Right lobe of liver (tissue), 6 donors: ENCODE measurements around the gene RAD51C. TPM values are rescaled to one million over a fixed set of nuclear protein-coding genes. Genes with fewer than 3 reads are reported as not detected.

Experiments used
- ATAC-seq, 4 donors: fragments of 200-7000 bp; cut with Tn5 transposase; one replicate each; pipeline ENCODE4 v1.9.1; 2020; ENCODE audit warnings: mild to moderate bottlenecking in 4 of 4, moderate library complexity in 4 of 4
- DNase-seq, 3 donors: peaks; one replicate each; pipeline ENCODE4 v3.0.0-alpha.2; 2020
- H3K27ac ChIP-seq, 3 donors: fragments of 200-600 bp; one replicate each; pipeline ENCODE4 v1.8.0; 2022
- H3K27me3 ChIP-seq, 2 donors: fragments of 200-600 bp; one replicate each; pipeline ENCODE4 v1.8.0; 2022
- H3K36me3 ChIP-seq, 4 donors: fragments of 200-600 bp; sonication (generic) in 1 of 4; one replicate each; pipeline versions ENCODE4 v1.5.1 to v1.8.0; 2017 to 2022; ENCODE audit warnings: control low read depth in 1 of 4
- H3K4me1 ChIP-seq, 4 donors: fragments of 200-600 bp; sonication (generic) in 1 of 4; one replicate each; pipeline versions ENCODE4 v1.5.1 to v1.8.0; 2017 to 2022; ENCODE audit warnings: control low read depth in 1 of 4
- H3K4me3 ChIP-seq, 3 donors: fragments of 200-600 bp; one replicate each; pipeline ENCODE4 v1.8.0; 2022
- H3K9me3 ChIP-seq, 4 donors: fragments of 200-600 bp; sonication (generic) in 1 of 4; one replicate each; pipeline versions ENCODE4 v1.5.1 to v1.8.0; 2017 to 2022; ENCODE audit warnings: control low read depth in 1 of 4
- CTCF ChIP-seq, 4 donors: fragments of 200-600 bp in 3 of 4; fragments of 450-650 bp in 1 of 4; IDR thresholded peaks; one replicate each; pipeline versions ENCODE4 v1.5.1 to v1.8.0; 2016 to 2022; ENCODE audit warnings: antibody characterized with exemption in 4 of 4, mild to moderate bottlenecking in 2 of 4
- POLR2A ChIP-seq: fragments of 450-650 bp; IDR thresholded peaks from one replicate; pipeline ENCODE4 v1.6.1; 2017; ENCODE audit warnings: antibody characterized with exemption, mild to moderate bottlenecking
- WGBS: methylation state at CpG from one replicate; pipeline ENCODE4 v1.1.6; 2018; ENCODE audit warnings: low coverage, low lambda C conversion rate; ENCODE audit not compliant: insufficient coverage; ENCODE audit errors: missing lambda C conversion rate; 5-methylcytosine and 5-hydroxymethylcytosine counted together
- intact Hi-C, 2 donors: fragments of 100-400 bp; cut with DNase I; formaldehyde crosslinking; loops; one replicate each; pipeline versions ENCODE4 v1.11.2 to v1.14.1; 2022
- total RNA-seq, 6 experiments: library from RNA; depleted of rRNA in 2 of 6; stranded (reverse); fragments of >200 nt in 2 of 6; fragmentation: NEBNext Ultra II Directional in 3 of 6; extraction: Animal tissue kit (Norgen Biotek cat#: 25700) in 3 of 6; gene quantifications; one replicate each; pipeline versions ENCODE4 v1.1.0 to v1.2.4, GENCODE V29; 2016 to 2023
- donor health status: DM: no; HTN: yes; CAD: no.
- donor health status: DM: no; HTN: no; CAD: no.
- donor health status: DM: no; HTN: no; CAD: no.
- donor health status: DM: no; HTN: yes; CAD: no.
- donor health status: DM: no; HTN: yes; CAD: no.

RAD51C gene
- total RNA-seq, 6 experiments from 2014 or later: 6.5 to 22.2 (median 7.9) TPM

GRCh38 chr17:58703137-58703915 lies 10.9 kb downstream of the RAD51C start:
- no peaks in the 10 kb centered on the region for H3K27me3 ChIP-seq
- peaks cover 0 to 4% (median under 1%) of the 10 kb centered on the region in 4 donors for H3K36me3 ChIP-seq
- 59% methylated on average over 4 of the region's 4 CpGs for WGBS
- H3K4me1 ChIP-seq: no peaks in the 10 kb centered on the region
- no peak overlapping the region for H3K27ac ChIP-seq
- ATAC-seq (no peak), DNase-seq (no peak)
- no peaks in the 10 kb centered on the region for H3K9me3 ChIP-seq
- no peak for TF ChIP-seq CTCF (IDR thresholded peaks at IDR 0.05)
- no peak for TF ChIP-seq POLR2A
- no peak overlapping the region for H3K4me3 ChIP-seq
- intact Hi-C loops: no loop called here

GRCh38 chr17:58703916-58704286 lies 11.5 kb downstream of the RAD51C start:
- WGBS: 83% methylated on average over 1 of the region's 2 CpGs
- intact Hi-C loops: no loop called here
- no peak for DNase-seq
- Histone ChIP-seq H3K4me3 (no peak overlapping the region), H3K27me3 (no peaks in the 10 kb centered on the region), H3K36me3 (peaks cover 0 to 4% (median under 1%) of the 10 kb centered on the region in 4 donors), H3K27ac (no peak overlapping the region), H3K9me3 (no peaks in the 10 kb centered on the region), H3K4me1 (no peaks in the 10 kb centered on the region)
- peak in 1 of 4 donors; percentile 52 for ATAC-seq
- TF ChIP-seq POLR2A (no peak), CTCF (IDR thresholded peaks at IDR 0.05) (no peak)

- no peak overlapping the region for H3K27ac ChIP-seq
- ATAC-seq (no peak), DNase-seq (no peak)
- TF ChIP-seq POLR2A: no peak
- no peak for TF ChIP-seq CTCF (IDR thresholded peaks at IDR 0.05)
- peaks cover 0 to 4% (median 0%) of the 10 kb centered on the region in 4 donors for H3K36me3 ChIP-seq
- H3K4me1 ChIP-seq: no peaks in the 10 kb centered on the region
- no peaks in the 10 kb centered on the region for H3K27me3 ChIP-seq
- WGBS: 45% methylated on average over 3 of the region's 3 CpGs
- no peak overlapping the region for H3K4me3 ChIP-seq
- H3K9me3 ChIP-seq: no peaks in the 10 kb centered on the region
- intact Hi-C loops: no loop called here
Observed at GRCh38 chr17:58706351-58707140, 14.1 kb downstream of the RAD51C start.

- Histone ChIP-seq H3K36me3 (peaks cover 0 to 4% (median 0%) of the 10 kb centered on the region in 4 donors), H3K27ac (no peak overlapping the region), H3K4me1 (no peaks in the 10 kb centered on the region), H3K27me3 (no peaks in the 10 kb centered on the region), H3K9me3 (no peaks in the 10 kb centered on the region), H3K4me3 (no peak overlapping the region)
- ATAC-seq (peak; percentile 55 to 72 (median 64)), DNase-seq (peak in 1 of 3 donors; percentile 52)
- TF ChIP-seq CTCF (IDR thresholded peaks at IDR 0.05): peak; percentile 75 to 85 (median 78)
- no peak for TF ChIP-seq POLR2A
- intact Hi-C loops: loop anchor here in 1 of 2 donors (10.0 kb wide), 1 partner anchor 294 kb away; no protein-coding TSS in a partner anchor
- WGBS: 49% methylated on average over 4 of the region's 4 CpGs
Observed at GRCh38 chr17:58710948-58711552, 18.6 kb downstream of the RAD51C start.
